Measurements from ENCODE around the gene CYS1. TPM values are rescaled to one million over a fixed set of nuclear protein-coding genes. Genes with fewer than 3 reads are reported as not detected.

The CYS1 gene
- total RNA-seq, 1 donor from 2014 or later, result 1.2 TPM

DNA sequence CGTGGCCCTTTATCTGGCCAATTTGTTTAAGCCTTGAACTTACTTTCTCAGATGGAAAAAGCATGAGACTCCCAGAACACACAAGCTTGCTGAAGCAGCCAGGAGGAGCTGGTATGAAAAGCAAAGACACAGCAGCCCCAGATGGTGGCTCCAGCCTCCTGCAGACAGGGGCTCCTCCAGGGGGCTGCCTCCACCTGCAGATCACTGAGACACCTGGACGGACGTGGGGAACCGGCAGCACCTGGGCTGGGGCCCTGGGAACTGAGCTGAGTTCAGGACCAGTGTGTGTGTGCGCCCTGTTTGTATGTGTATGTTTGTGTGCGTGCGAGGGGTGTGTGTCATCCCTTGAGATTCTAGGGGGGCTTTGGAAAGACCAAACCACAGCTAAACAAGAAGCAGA is 8.6 kb downstream of the CYS1 start:
- DNase-seq, result no peak

DNA sequence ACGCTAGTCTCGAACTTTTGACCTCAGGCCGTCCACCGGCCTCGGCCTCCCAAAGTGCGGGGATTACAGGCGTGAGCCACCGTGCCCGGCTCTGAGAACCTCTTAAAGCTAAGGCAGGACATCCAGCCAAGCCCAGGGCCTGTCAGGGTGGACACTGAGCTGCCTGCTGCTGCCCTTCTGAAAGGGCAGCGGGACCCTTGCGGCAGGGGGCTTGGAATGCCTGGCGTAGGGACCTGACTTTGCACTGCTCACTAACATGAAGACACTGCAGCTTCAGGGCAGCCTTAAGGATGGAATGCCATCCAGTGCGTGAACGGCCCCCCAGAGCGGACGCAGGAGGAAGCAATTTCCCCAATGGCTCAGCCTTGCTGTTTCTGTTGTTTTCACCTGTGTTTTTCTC is 9.0 kb downstream of the CYS1 start:
- DNase-seq, result no peak

DNA sequence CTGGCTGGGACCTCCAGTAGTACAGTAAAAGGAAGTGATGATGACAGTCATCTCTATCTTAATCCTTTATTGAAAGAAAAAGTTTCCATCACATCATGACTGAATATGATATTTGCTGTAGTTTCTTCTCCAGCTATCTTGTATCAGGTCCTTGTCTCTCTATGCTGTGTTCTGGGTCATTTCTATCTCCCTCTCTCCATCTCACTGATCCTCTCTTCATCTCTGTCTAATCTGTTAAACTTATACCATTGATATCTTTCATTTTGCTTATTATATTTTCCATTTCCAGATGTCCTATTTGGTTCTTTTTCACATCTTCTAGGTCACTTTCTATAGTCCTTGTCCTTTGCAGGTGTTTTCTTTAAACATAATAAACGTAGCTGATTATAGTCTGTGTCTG is 12.3 kb downstream of the CYS1 start:
- DNase-seq, result no peak

DNA sequence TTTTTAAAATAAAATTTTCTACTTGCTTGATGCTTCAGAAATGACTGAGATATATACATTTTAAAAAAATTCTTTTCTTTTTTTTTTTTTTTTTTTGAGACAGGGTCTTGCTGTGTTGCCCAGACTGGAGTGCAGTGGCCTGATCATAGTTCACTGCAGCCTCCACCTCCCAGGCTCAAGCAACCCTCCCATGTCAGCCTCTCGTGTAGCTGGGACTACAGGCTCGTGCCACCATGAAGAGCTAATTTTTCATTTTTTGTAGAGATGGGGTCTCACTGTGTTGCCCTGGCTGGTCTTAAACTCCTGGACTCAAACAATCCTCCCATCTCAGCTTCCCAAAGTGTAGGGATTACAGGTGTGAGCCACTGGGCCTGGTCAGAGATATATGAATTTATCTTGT is 12.9 kb downstream of the CYS1 start:
- DNase-seq, result no peak

DNA sequence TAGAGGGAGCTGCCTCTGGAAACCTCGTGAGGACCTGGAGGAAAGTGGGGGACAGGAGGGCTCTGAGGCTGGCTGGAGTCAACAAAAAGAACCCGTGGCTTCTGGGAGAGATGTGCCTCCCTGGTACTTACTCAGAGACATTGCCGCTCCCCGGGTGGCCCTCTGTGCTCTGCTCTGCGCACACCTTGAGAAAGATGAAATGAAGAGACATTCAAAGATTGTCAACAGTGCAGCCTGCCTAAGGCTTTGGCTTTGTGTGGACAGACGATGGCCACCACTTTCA is 14.5 kb downstream of the CYS1 start:
- DNase-seq, result no peak

DNA sequence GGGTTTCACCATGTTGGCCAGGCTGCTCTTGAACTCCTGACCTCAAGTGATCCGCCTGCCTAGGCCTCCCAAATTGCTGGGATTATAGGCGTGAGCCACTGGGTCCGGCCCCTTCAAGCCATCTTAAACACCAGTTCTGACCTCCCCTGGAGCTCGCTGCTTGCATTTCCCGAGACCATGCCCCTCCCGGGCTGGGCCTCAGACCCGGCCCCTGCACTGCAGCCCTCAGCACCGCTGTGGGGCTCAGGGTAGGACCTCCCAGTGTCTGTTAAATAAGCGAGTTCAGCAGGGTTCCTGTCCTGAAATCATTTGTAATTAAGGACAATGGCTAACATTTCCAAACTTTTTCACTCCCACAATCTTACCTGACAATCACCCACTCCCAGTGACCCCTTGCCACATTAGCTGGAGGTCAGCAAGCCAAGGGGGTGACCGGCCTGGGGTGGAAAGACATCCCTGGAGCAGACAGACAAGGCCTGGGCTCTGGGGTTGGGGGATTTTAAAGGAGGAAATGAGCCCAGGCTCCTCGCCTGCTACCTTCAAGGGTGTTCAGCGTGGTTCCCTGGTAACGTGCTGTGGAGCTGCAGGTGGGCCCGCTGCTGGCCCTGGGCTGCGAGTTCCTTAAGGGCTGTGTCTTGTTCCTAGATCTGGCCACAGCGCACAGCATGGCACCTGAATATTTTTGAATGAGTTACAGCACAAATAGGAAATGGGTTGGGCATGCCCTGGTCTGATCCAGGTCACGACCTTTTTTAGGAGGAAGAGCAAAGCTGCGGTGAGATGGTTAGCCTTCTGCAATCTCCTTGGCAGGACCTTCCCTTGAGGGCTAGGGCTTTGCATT is 15.1 kb downstream of the CYS1 start:
- no peak for DNase-seq

DNA sequence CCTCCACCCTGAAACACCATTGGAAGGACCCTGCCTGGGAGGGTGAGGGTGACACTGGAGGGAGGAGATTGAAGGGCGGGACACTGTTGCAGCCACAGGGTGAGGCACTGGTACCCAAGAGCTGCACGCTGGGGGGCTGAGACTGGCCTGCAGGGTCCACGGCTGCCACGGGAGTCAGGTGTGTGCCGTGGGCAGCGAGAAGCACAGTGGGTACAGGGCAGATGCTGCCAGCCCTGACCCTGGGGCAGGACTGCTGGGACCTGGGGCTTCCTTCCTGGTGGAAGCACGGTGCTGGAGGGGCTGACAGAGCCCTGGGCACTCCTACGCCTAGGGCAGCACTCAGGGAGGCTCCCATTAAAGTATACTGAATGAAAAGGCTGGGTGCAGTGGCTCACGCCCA is 16.6 kb downstream of the CYS1 start:
- DNase-seq, result no peak

DNA sequence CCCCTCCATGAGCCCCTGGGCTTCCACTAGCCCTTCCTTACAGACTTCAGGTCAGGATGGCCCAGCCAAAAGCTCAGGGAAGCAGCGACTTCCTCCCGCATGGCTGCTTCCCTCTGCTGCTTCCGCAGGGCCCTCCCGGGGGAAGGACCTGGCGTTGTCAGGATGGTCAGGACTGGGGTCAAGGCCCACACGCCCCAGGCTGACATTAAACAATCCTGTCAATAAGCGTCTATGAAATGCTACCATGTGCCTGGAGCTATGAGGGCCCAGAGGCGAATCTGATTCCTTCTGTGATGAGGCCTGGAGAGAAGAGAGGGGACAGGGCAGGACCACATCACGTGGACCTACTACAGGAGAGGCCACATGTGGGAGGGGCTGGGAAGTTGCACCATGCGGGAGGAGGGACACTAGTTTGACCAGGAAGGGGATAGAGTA is 17.3 kb downstream of the CYS1 start:
- DNase-seq, result no peak

DNA sequence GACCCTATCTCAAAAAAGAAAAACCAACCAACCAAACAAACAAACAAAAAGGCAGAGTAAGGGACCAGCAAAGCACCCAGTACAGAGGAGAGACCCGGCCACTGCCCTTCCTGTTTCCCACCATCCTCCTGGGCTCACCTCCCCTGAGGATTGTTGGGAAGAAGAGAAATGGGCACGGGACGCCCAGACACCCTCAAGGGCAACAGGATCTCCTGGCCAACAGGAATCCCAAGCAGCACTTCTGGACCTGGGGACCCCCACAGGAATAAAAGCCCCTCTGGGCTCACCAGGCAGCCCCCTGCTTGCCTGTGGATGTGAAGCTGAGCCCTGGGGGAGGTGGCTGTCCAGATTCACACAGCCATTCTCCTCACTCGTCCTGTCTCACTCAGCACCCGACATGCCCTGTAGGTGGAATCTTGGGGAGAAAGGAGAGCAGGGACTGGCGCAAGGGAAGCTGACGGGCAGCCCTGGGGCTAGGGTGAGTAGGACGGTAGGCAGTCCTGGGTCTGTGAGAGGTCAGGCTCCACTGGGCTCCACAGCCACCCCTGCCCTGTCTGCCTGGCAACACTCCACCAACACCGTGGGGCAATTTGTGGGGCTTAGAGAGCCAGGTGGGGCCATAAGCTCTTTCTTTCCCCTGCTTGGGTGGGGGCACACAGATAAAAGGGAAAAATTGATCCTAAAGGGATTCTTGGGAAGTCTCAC is 18.8 kb downstream of the CYS1 start:
- DNase-seq, result no peak

DNA sequence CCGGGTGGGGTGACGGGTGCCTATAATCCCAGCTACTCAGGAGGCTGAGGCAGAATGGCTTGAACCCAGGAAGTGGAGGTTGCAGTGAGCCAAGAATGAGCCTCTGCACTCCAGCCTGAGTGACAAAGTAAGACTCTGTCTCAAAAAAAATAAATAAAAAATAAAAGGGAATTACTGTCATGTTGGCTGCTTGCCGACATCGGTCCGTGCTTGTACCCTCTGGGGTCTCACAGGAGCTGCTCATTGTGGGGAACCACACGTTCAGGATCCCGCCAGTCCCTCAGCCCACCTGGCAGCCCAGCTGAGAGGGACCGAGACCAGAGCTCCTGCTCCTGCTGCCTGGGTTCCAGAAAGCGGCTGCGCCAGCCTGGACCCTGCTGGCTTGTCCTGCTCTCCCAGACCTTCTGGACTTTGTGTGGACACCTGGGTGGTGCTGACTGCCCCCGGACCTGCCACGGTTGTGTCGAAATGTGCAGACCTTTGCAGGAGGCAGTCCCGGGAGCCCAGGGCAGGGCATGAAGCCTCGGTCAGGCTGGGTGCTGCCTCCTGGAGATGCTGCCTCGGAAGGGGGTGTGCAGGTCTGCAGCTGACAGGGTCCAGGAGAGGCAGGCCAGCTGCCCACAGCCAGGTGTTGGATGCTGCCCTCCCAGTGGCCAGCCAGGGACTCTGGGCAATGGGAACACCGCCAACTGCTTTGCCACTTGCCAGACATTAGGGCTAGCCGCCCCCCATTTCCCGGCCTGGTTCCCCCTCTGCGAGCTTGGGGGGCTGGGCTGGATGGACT is 20.5 kb downstream of the CYS1 start:
- DNase-seq, result no peak

DNA sequence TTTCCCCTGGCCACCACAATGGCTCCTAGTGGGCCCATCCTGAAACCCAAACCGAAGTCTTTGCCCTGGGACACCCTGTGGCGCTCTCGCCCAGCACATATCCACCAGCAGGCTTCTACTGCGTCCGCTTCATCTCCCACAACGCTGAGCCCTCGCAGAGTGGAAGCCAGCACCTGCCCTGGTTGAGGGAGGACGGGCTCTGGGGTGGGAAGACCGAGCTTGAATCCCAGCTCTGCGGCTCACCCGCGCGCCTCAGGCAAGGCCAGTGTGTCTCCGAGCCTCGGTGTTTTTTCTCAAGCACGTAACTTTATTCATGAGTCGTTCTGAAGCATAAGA is 21.2 kb downstream of the CYS1 start:
- DNase-seq, result no peak

DNA sequence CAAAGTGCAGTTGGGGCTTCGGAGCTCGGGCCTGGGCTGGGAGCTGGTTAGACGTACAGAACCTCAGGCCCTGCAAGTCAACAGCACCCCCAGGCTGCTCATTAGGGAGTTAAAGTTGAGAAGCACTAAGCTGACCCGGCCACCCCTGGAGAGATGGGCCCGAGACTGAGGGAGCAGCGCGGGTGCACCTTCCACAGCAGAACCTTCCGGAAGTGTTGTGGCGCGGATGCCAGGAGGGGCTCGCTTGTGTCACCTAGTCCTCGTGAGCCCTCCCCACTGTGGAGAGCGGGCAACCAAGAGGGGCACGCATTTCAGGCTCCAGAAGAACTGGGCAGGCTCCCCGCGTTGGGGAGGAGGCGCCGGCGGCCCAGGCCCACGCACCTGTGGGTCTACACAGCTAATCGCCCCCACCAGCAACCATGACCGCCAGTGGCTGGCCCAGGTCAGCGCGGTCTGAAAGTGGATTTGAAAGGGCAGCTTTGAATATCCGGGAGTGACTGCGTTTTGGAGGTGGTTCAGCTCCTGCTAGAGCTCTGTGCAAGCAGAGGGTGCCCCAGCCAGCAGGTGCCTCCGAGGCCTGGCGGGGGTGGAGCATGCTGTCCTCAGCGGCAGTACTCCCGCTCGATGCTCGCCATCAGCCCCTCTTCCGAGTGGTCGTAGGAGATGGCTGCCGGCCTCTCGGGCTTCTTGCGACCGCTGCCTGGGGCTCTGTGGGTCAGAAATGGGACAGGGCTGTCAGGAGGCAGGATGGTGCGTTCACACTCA is 21.8 kb downstream of the CYS1 start:
- no peak for DNase-seq

DNA sequence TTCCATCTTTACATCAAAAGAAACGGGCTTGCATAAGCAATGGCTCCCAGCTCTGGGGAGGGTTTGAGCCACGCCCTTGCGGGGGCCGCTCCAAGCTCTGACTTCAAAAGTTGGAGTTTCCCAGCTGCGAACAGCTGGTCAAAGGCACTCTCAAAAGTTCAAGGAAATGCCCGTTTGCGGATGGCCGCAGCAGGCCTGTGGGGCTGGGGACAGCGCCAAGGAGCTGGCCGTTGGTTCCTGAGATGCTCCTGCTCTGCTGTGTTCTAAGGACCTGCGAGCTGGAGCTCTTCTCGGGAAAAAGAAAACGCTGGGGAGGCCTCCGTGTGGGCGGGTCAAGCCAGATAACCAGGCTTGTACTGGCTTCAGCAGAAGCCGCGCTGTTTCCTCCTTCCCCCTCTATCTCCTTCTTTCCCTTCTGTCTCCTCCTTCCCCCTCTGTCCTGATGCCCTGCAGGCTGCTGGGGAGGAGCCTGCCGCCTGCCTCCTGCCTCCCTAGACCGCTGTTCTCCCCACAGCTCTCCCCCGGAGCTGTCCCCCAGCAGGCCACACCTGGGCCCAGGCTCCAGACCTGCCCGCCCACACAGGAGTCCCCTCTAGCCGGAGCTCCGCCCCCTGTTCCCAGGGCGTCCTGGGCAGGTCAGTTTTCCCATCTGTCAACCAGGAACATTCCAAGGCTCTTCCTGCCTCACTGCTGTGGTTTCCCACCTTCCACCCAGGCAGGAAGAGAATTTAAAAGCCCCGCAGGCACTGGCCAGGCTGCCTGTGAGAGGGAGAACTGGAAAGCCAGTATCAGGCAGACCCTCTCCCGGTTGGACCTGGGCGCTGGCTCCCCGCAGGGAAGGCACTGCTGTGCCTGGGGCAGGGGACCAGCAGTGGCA is 22.7 kb downstream of the CYS1 start:
- DNase-seq, result peak; percentile 20

DNA sequence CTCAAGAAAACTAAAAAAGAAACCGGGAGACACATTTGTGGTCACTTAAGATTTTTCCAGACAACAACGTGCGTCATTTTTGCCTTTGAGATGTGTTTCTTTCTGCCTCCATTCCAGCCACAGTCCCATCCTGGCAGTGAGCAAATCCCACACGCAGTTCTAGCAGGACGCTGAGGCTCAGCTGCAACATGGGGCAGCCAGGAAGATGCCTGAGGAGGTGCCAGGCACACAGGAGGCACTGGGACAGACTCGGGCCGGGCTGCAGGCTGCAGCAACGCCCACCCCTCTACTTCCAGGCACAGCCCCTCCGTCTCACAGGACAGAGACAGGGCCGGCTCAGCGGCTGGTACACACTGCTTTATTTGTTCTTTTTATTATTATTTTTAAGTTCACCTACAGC is 23.8 kb downstream of the CYS1 start:
- no peak for DNase-seq

DNA sequence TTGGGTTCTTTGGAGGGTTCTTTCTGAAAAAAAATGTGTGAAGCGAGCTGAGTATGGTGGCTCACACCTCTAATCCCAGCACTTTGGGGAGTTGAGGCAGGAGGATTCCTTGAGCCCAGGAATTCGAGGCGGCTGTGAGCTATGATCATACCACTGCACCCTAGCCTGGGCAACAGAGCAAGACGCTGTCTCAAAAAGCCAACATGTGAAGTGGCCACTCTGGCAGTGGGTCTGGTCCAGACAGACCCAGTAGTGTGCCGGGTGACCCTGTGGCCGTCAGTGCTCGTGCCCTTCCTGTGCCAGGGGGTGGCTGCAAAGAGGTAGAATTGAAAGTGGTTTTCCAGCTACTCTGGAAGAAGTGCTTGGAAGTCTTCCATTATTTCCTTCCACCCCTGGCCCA is 25.2 kb downstream of the CYS1 start:
- no peak for DNase-seq

DNA sequence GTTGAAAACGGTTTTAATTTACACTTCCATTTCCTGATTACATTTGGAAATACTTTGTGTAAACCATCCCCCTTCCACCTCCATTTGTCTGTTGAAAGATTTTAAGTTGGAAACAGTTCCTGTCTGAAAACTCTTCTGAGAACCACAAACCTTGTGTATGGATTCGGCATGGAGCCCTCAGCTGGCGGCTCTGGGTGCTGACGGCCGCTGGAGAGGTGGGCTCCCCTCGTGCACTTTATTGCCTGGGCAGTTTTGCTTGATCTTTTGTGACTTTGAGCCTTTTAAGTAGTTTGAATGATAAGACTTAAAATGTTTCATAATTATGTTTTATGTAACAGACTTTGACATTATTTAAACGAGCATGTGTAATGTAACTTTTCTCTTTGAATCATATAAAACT is 25.8 kb downstream of the CYS1 start:
- DNase-seq, result no peak

DNA sequence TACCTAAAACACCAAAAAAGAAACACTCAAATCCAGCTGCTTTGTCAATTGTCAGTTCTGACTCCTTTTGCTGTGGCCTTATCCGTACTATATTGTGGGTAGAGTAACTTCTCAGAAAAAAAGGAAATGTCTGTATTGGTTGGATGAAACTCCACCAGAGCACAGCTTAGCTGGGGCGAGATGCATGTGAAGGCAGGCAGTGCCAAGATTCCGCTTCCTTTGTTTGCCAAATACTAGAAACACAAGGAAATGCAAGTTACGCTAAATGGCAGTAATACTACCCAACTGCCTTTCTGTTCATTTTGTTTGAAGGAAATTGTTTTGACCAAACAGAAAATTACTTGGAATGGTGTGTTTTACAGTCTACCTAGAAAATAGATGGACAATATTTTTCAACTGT is 26.9 kb downstream of the CYS1 start:
- no peak for DNase-seq

DNA sequence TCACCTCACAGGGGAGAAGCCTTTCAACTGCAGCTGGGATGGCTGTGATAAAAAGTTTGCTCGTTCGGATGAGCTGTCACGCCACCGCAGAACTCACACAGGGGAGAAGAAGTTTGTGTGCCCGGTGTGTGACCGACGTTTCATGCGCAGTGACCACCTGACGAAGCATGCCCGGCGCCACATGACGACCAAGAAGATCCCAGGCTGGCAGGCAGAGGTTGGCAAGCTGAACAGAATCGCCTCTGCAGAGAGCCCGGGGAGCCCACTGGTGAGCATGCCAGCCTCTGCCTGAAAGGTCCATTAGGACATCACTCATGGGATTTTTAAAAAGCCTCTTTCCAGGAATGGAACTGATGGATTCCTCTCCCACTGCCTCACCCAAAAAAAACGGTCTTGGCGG is 28.0 kb downstream of the CYS1 start:
- DNase-seq, result no peak

DNA sequence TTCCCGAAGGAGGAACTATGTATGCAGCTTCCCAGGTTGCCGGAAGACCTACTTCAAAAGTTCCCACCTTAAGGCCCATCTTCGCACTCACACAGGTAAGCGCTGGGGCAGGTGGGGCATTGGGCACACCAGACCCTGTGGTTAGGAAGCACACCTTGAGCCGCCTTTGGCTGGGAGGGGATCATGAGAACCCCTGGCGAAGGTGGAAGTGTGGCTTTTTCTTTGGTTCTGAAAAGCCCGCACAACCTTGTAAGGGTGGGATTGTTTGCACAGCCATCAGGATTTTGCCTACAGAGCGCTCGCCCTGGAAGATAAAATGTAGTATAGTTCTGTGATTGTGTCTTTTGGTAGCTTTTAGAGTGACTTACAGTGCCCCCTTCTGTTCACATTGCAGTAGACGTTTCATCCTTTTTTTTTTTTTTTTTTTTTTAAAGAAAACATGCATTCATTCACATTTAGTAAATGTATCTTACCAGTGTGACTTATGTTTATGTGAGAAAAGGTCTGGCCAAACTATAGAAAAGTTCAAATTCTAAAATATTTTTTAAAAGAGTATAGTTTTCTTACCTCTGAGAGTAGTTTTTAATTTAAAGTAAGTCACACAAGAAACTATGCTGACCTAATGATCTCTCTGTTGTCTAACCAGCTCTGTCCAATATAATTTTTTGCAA is 31.6 kb downstream of the CYS1 start:
- DNase-seq, result peak; percentile 78

DNA sequence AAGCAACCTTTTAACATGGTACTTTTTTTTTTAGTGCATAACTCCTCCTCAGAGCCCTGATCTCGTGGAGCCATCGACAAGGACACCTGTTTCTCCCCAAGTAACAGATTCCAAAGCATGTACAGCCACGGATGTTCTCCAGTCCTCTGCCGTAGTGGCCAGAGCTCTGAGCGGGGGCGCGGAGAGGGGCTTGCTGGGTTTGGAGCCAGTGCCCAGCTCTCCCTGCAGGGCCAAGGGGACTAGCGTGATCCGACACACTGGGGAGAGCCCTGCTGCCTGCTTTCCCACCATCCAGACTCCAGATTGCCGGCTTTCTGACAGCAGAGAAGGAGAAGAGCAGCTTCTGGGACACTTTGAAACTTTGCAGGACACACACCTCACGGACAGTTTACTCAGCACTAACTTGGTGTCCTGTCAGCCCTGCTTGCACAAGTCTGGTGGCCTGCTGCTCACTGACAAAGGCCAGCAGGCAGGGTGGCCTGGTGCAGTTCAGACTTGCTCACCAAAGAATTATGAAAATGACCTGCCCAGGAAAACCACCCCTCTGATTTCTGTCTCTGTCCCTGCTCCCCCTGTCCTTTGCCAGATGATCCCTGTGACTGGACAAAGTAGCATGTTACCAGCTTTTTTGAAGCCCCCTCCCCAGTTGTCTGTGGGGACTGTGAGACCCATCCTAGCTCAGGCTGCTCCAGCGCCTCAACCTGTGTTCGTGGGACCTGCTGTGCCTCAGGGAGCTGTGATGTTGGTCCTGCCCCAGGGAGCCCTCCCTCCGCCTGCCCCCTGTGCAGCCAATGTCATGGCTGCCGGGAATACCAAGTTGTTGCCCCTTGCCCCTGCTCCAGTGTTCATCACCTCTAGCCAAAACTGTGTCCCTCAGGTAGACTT is 32.4 kb downstream of the CYS1 start:
- DNase-seq, result no peak

Data from dermis blood vessel endothelial cell (primary cell).